Cerebellar nuclear complex (tissue), 1 donor: ENCODE results near the gene CDH4.

Source experiments
- DNase-seq, 2 experiments: peaks; one replicate each; lab custom pipeline; 2025; lab: John Stamatoyannopoulos, UW

The CDH4 gene

GRCh38 chr20:61631751-61632150 lies 379.7 kb downstream of the CDH4 start:
- DNase-seq = no peak

GRCh38 chr20:61633004-61633403 lies 380.9 kb downstream of the CDH4 start:
- DNase-seq = no peak

- DNase-seq = no peak
These were observed 382.5 kb downstream of the CDH4 start for GRCh38 chr20:61634376-61635145.

- DNase-seq = no peak
These were observed 383.8 kb downstream of the CDH4 start for GRCh38 chr20:61635721-61636455.

GRCh38 chr20:61636531-61637116 lies 384.6 kb downstream of the CDH4 start:
- DNase-seq = no peak

- no peak for DNase-seq
These were observed 386.9 kb downstream of the CDH4 start for GRCh38 chr20:61638802-61639585.

GRCh38 chr20:61640131-61640870 lies 388.2 kb downstream of the CDH4 start:
- DNase-seq = no peak

GRCh38 chr20:61640871-61641245 lies 388.8 kb downstream of the CDH4 start:
- no peak for DNase-seq

- DNase-seq = no peak
These were observed 391.8 kb downstream of the CDH4 start for GRCh38 chr20:61643656-61644377.

GRCh38 chr20:61644378-61645076 lies 392.5 kb downstream of the CDH4 start:
- DNase-seq = no peak

GRCh38 chr20:61645732-61646131 lies 393.7 kb downstream of the CDH4 start:
- DNase-seq = no peak

- no peak for DNase-seq
These were observed 394.4 kb downstream of the CDH4 start for GRCh38 chr20:61646453-61646852.

GRCh38 chr20:61646986-61647385 lies 394.9 kb downstream of the CDH4 start:
- DNase-seq = no peak

GRCh38 chr20:61647702-61648101 lies 395.6 kb downstream of the CDH4 start:
- DNase-seq = no peak

GRCh38 chr20:61649105-61649859 lies 397.2 kb downstream of the CDH4 start:
- no peak for DNase-seq

- no peak for DNase-seq
These were observed 397.8 kb downstream of the CDH4 start for GRCh38 chr20:61649860-61650162.

GRCh38 chr20:61650912-61651733 lies 399.1 kb downstream of the CDH4 start:
- DNase-seq = no peak

GRCh38 chr20:61652146-61652545 lies 400.1 kb downstream of the CDH4 start:
- DNase-seq = no peak

GRCh38 chr20:61654726-61655125 lies 402.7 kb downstream of the CDH4 start:
- no peak for DNase-seq
